Astrocyte (in vitro differentiated cells and primary cell): Measurements from ENCODE around the gene NEU2. TPM values are rescaled to one million over a fixed set of nuclear protein-coding genes. Genes with fewer than 3 reads are reported as not detected.

Experiments used
- DNase-seq: peaks from one replicate; pipeline ENCODE4 v3.0.0-alpha.2; 2010; ENCODE audit warnings: low read depth
- FAIRE-seq: peaks from 2 replicates; lab custom pipeline; 2011; peaks lifted over from hg19 to GRCh38; lab: Jason Lieb, UNC
- H2AFZ ChIP-seq: 2 replicates; pipeline ENCODE4 v1.6.0; 2012; ENCODE audit warnings: low read depth, low read length, inconsistent platforms
- H3K27ac ChIP-seq: 2 replicates; pipeline ENCODE4 v1.5.1; 2011; ENCODE audit warnings: low read depth, low read length, inconsistent platforms
- H3K27me3 ChIP-seq: 2 replicates; pipeline ENCODE4 v1.6.0; 2011; ENCODE audit warnings: low read length, inconsistent platforms; ENCODE audit not compliant: insufficient read depth
- H3K36me3 ChIP-seq: 2 replicates; pipeline ENCODE4 v1.5.1; 2011; ENCODE audit warnings: low read length, inconsistent platforms; ENCODE audit not compliant: insufficient read depth
- H3K4me1 ChIP-seq: 2 replicates; pipeline ENCODE4 v1.5.1; 2011; ENCODE audit warnings: low read length, inconsistent platforms; ENCODE audit not compliant: insufficient read depth
- H3K4me2 ChIP-seq: 2 replicates; pipeline ENCODE4 v1.6.0; 2012; ENCODE audit warnings: low read length, inconsistent platforms
- H3K4me3 ChIP-seq: 2 replicates; pipeline ENCODE4 v1.5.1; 2011; ENCODE audit warnings: low read depth, mild to moderate bottlenecking, low read length, inconsistent platforms; ENCODE audit not compliant: insufficient read depth
- H3K79me2 ChIP-seq: 2 replicates; pipeline ENCODE4 v1.6.0; 2012; ENCODE audit warnings: mild to moderate bottlenecking, low read length, inconsistent platforms; ENCODE audit not compliant: insufficient read depth
- H3K9ac ChIP-seq: 2 replicates; pipeline ENCODE4 v1.6.0; 2012; ENCODE audit warnings: mild to moderate bottlenecking, low read length, inconsistent platforms
- H3K9me3 ChIP-seq: 2 replicates; pipeline ENCODE4 v1.5.1; 2012; ENCODE audit warnings: low read depth, mild to moderate bottlenecking, low read length, inconsistent platforms; ENCODE audit not compliant: insufficient read depth
- H4K20me1 ChIP-seq: 2 replicates; pipeline ENCODE4 v1.6.0; 2012; ENCODE audit warnings: low read length, inconsistent platforms; ENCODE audit not compliant: insufficient read depth
- H3K27ac Mint-ChIP-seq: one replicate; pipeline ENCODE4 v1.8.0; 2021; ENCODE audit warnings: mild to moderate bottlenecking, mixed read lengths; ENCODE audit not compliant: unreplicated experiment
- H3K27me3 Mint-ChIP-seq: one replicate; pipeline ENCODE4 v1.8.0; 2021; ENCODE audit warnings: low read depth, mixed read lengths; ENCODE audit not compliant: unreplicated experiment
- H3K36me3 Mint-ChIP-seq: one replicate; pipeline ENCODE4 v1.8.0; 2021; ENCODE audit warnings: low read depth, mixed read lengths; ENCODE audit not compliant: unreplicated experiment
- H3K4me1 Mint-ChIP-seq: one replicate; pipeline ENCODE4 v1.8.0; 2021; ENCODE audit warnings: low read depth, mixed read lengths; ENCODE audit not compliant: unreplicated experiment
- H3K4me3 Mint-ChIP-seq: one replicate; pipeline ENCODE4 v1.8.0; 2021; ENCODE audit warnings: mild to moderate bottlenecking, moderate library complexity, mixed read lengths; ENCODE audit not compliant: unreplicated experiment
- H3K9me3 Mint-ChIP-seq: one replicate; pipeline ENCODE4 v1.8.0; 2021; ENCODE audit warnings: mild to moderate bottlenecking, mixed read lengths; ENCODE audit not compliant: unreplicated experiment
- CTCF ChIP-seq: IDR thresholded peaks from 2 replicates; pipeline ENCODE4 v1.5.1; 2011; ENCODE audit warnings: low read depth, mild to moderate bottlenecking, inconsistent platforms, low read length, moderate library complexity; ENCODE audit not compliant: insufficient read depth
- EZH2 ChIP-seq: IDR thresholded peaks from 2 replicates; pipeline ENCODE4 v1.6.1; 2012; ENCODE audit warnings: mild to moderate bottlenecking, low read length, inconsistent platforms; ENCODE audit not compliant: insufficient read depth
- total RNA-seq: library from RNA; stranded (reverse); gene quantifications from 2 replicates; pipeline ENCODE4 v1.2.1, GENCODE V29; 2021

Gene NEU2
- total RNA-seq, 1 donor from 2014 or later = not detected

- no peak overlapping the region for H3K9ac ChIP-seq
- H3K36me3 Mint-ChIP-seq = no peaks in the 10 kb centered on the region
- H3K36me3 ChIP-seq = no peaks in the 10 kb centered on the region
- H3K27me3 Mint-ChIP-seq = peaks cover 3% of the 10 kb centered on the region
- peaks cover 12% of the 10 kb centered on the region for H3K4me1 ChIP-seq
- no peak overlapping the region for H2AFZ ChIP-seq
- H3K4me3 ChIP-seq = no peak overlapping the region
- no peak overlapping the region for H3K27ac Mint-ChIP-seq
- DNase-seq (no peak), FAIRE-seq (no peak)
- TF ChIP-seq CTCF (no peak), EZH2 (no peak)
- no peak overlapping the region for H3K27ac ChIP-seq
- H3K9me3 ChIP-seq = no peaks in the 10 kb centered on the region
- no peaks in the 10 kb centered on the region for H4K20me1 ChIP-seq
- no peaks in the 10 kb centered on the region for H3K9me3 Mint-ChIP-seq
- no peaks in the 10 kb centered on the region for H3K27me3 ChIP-seq
- H3K4me2 ChIP-seq = no peak overlapping the region
- peaks cover 12% of the 10 kb centered on the region for H3K4me1 Mint-ChIP-seq
- H3K79me2 ChIP-seq = no peaks in the 10 kb centered on the region
- H3K4me3 Mint-ChIP-seq = no peak overlapping the region
Observed at GRCh38 chr2:233022561-233022960, 9.9 kb upstream of the NEU2 start.

DNA sequence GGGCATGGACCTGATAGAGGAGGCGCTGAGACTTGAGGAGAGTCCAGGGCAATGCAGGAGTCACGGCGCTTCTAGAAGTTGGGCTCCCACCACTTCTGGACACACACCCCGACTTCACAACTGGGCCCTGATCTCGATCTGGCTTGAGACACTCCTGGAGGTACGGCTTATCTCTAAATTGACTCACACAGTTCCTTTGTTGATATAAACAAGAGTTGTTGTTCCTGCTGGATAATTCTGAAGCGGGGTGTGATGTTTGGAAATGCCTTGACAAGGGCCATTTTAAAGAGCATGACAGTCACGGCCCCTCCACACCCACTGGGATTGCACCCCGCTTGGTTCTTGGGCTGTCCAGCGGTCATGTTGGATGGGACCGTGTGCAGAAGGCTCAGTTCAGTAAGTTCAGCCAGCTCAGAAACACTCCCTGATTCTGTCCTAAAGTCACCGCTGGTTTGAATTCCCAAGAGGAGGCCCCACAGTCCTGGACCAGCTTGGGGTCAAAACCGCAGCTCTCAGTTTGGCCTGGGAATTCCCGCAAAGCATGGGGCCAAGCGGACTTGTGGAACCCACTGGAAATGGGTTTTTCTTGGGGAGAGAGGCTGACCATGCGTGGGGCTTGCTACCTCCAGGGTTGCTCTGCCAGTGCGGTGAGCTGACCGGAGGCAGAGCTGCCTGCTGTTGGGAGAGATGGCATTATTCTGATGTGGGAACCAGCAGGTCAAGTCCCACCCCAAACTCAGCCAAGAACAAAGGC is 9.3 kb upstream of the NEU2 start:
- H2AFZ ChIP-seq = no peak overlapping the region
- H3K9ac ChIP-seq = no peak overlapping the region
- H3K4me3 ChIP-seq = no peak overlapping the region
- no peak for FAIRE-seq
- Mint-ChIP-seq H3K4me1 (peaks cover 12% of the 10 kb centered on the region), H3K27ac (no peak overlapping the region), H3K4me3 (no peak overlapping the region), H3K36me3 (no peaks in the 10 kb centered on the region), H3K27me3 (peaks cover 3% of the 10 kb centered on the region), H3K9me3 (no peaks in the 10 kb centered on the region)
- no peak overlapping the region for H3K4me2 ChIP-seq
- no peaks in the 10 kb centered on the region for H4K20me1 ChIP-seq
- peaks cover 12% of the 10 kb centered on the region for H3K4me1 ChIP-seq
- no peaks in the 10 kb centered on the region for H3K36me3 ChIP-seq
- H3K27ac ChIP-seq = no peak overlapping the region
- H3K27me3 ChIP-seq = no peaks in the 10 kb centered on the region
- H3K9me3 ChIP-seq = no peaks in the 10 kb centered on the region
- TF ChIP-seq CTCF = no peak
- TF ChIP-seq EZH2 = no peak
- no peaks in the 10 kb centered on the region for H3K79me2 ChIP-seq
- DNase-seq = no peak

DNA sequence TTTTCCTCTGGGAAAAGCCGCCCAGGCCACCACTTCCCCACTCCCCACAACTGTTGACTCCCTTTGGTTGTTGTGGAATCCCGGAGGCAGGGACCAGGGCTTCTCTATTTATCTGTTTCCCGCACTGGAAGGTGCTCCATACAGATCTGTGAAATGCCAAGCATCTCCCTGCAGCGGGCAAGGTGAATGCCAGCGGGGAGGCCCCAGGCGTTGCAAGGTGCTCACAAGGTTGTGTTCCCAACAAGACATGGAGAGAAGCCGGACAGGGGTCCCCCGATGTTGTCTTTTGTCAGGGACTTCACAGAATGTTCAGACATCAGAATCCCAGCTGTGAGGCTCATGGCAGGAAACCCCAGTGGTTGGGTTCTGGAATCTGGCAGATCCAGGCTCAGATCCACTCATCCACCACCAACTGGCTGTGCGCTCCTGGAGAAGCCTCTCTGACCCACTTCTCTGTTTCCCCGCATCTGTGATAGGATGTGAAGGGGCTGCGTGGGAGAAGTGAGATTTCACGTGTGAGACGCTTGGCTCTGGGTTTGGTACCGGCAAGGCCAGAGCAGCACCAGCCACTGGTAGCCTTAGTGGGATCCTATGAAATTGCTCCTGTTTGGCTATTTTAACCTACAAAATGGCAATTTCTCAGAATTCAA is 8.6 kb upstream of the NEU2 start:
- no peak overlapping the region for H3K27ac ChIP-seq
- H3K27ac Mint-ChIP-seq = no peak overlapping the region
- H3K79me2 ChIP-seq = no peaks in the 10 kb centered on the region
- DNase-seq (no peak), FAIRE-seq (no peak)
- no peak overlapping the region for H3K9ac ChIP-seq
- peaks cover 12% of the 10 kb centered on the region for H3K4me1 ChIP-seq
- no peak overlapping the region for H3K4me3 Mint-ChIP-seq
- no peak overlapping the region for H2AFZ ChIP-seq
- H3K4me3 ChIP-seq = no peak overlapping the region
- TF ChIP-seq CTCF (no peak), EZH2 (no peak)
- H3K4me2 ChIP-seq = no peak overlapping the region
- H3K4me1 Mint-ChIP-seq = peaks cover 12% of the 10 kb centered on the region
- H3K9me3 Mint-ChIP-seq = no peaks in the 10 kb centered on the region
- no peaks in the 10 kb centered on the region for H3K36me3 Mint-ChIP-seq
- no peaks in the 10 kb centered on the region for H3K36me3 ChIP-seq
- H3K27me3 Mint-ChIP-seq = peaks cover 3% of the 10 kb centered on the region
- no peaks in the 10 kb centered on the region for H4K20me1 ChIP-seq
- H3K27me3 ChIP-seq = no peaks in the 10 kb centered on the region
- no peaks in the 10 kb centered on the region for H3K9me3 ChIP-seq
